ENCODE measurements around the gene TRIM50. TPM values are rescaled to one million over a fixed set of nuclear protein-coding genes. Genes with fewer than 3 reads are reported as not detected.
"Not testable (repeated sequence)": the region's sequence is repeated elsewhere in the genome, so short reads cannot be mapped to it uniquely, and the experiment has no call there.

The TRIM50 gene
- total and polyA plus RNA-seq, 9 of the 15 experiments (the other 6 are each of a cell fraction or from before 2014, with no cell fraction given) = not detected

DNA sequence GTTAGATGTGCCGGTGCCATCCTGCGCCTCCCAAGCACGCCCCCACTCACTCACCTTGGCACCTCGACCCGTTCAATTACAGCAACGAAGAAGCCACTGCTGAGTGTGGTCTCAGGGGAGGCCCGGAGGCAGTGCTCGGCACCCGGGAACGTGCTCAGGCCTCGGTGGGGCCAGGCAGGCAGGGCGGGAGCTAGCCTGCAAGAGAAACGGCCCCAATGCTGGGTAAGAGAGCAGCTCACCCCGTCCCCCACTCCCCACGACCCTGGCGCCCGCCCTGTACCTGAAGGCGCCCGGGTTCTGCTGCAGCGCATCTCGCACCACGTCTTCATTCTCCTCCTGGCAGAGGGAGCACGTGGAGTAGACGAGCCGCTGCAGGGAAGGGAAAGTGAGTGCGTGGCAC is 24.3 kb downstream of the TRIM50 start (continued):
- 0 out of 2 replicates have a peak, but pooled peaks have one; percentile 20 for TF ChIP-seq POLR2G (IDR thresholded peaks at IDR 0.05; ENCODE audit: low read depth, low read length)

GRCh38 chr7:73302846-73303245 is 25.0 kb downstream of the TRIM50 start:
- FAIRE-seq; H4K20me1 ChIP-seq (replicated peaks; ENCODE audit: control insufficient read depth, insufficient read depth, low read length); CTCF ChIA-PET (ENCODE audit: low intra/inter-chr PET ratio); H3K27ac ChIP-seq (ENCODE audit: extremely low read depth, low read depth, low read length); BruUV-seq (replicated peaks); H3K9me1 ChIP-seq (ENCODE audit: control insufficient read depth, insufficient read depth, low read length); H3K9ac ChIP-seq (ENCODE audit: insufficient read depth in 1 of 2, low read depth in 2 of 2, low read length in 2 of 2); ATAC-seq; H3K27me3 ChIP-seq (ENCODE audit: control insufficient read depth in 2 of 2, insufficient read depth in 2 of 2, low read length in 2 of 2); H3K9me3 ChIP-seq (replicated peaks; ENCODE audit: control insufficient read depth, insufficient read depth, low read depth, low read length); H3K4me1 ChIP-seq (replicated peaks in 1 of 2; ENCODE audit: control insufficient read depth in 2 of 2, insufficient read depth in 2 of 2, low read length in 2 of 2); H2AFZ ChIP-seq (ENCODE audit: low read depth, low read length); DNase-seq (ENCODE audit: extremely low read depth in 1 of 4, low spot score in 3 of 4); in situ Hi-C loops (cut with MboI); H3K4me2 ChIP-seq (ENCODE audit: insufficient read depth, low read length); H3K4me3 ChIP-seq; POLR2A ChIA-PET; intact Hi-C loops (cut with micrococcal nuclease): not testable (repeated sequence)
- peaks cover 46% of the 10 kb centered on the region; the same call in 2 of the 3 replicates for H3K36me3 ChIP-seq (ENCODE audit: control insufficient read depth, insufficient read depth, low read length)
- 94% methylated on average over 8 of the region's 10 CpGs for WGBS (ENCODE audit: insufficient coverage, low coverage, missing lambda C conversion rate)
- H3K79me2 ChIP-seq (ENCODE audit: control insufficient read depth, insufficient read depth, low read length) = peaks cover 15% of the 10 kb centered on the region

GRCh38 chr7:73301108-73301507 is 26.8 kb downstream of the TRIM50 start:
- POLR2A ChIA-PET; H3K9me1 ChIP-seq (ENCODE audit: control insufficient read depth, insufficient read depth, low read length); H3K4me2 ChIP-seq (ENCODE audit: insufficient read depth, low read length); H3K9ac ChIP-seq (ENCODE audit: insufficient read depth in 1 of 2, low read depth in 2 of 2, low read length in 2 of 2); CTCF ChIA-PET (ENCODE audit: low intra/inter-chr PET ratio); DNase-seq (ENCODE audit: extremely low read depth in 1 of 4, low spot score in 3 of 4); in situ Hi-C loops (cut with MboI); H2AFZ ChIP-seq (ENCODE audit: low read depth, low read length); H3K27ac ChIP-seq (ENCODE audit: extremely low read depth, low read depth, low read length); FAIRE-seq; H3K4me1 ChIP-seq (replicated peaks in 1 of 2; ENCODE audit: control insufficient read depth in 2 of 2, insufficient read depth in 2 of 2, low read length in 2 of 2); H3K27me3 ChIP-seq (ENCODE audit: control insufficient read depth in 2 of 2, insufficient read depth in 2 of 2, low read length in 2 of 2); H3K9me3 ChIP-seq (replicated peaks; ENCODE audit: control insufficient read depth, insufficient read depth, low read depth, low read length); intact Hi-C loops (cut with micrococcal nuclease); H4K20me1 ChIP-seq (replicated peaks; ENCODE audit: control insufficient read depth, insufficient read depth, low read length); BruUV-seq (replicated peaks); H3K79me2 ChIP-seq (ENCODE audit: control insufficient read depth, insufficient read depth, low read length); H3K4me3 ChIP-seq: not testable (repeated sequence)
- H3K36me3 ChIP-seq (ENCODE audit: control insufficient read depth, insufficient read depth, low read length) = peaks cover 29% of the 10 kb centered on the region; the same call in 2 of the 3 replicates
- TF ChIP-seq RAD21 (CRISPR knock-in tag; conservative IDR thresholded peaks at IDR 0.05 in 1 of 2, IDR thresholded peaks at IDR 0.05 in 1 of 2) (peak in 1 of 2 experiments; percentile 21; a peak in 2 of 4 replicates), ZBTB33 (CRISPR knock-in tag; IDR thresholded peaks at IDR 0.05) (peak; percentile 42; the same call in 1 of the 2 replicates)
- 77% methylated on average over 3 of the region's 14 CpGs for WGBS (ENCODE audit: insufficient coverage, low coverage, missing lambda C conversion rate)
- peak; percentile 91 for ATAC-seq

- H3K27ac ChIP-seq (ENCODE audit: extremely low read depth, low read depth, low read length); FAIRE-seq; DNase-seq (ENCODE audit: extremely low read depth in 1 of 4, low spot score in 3 of 4); H3K79me2 ChIP-seq (ENCODE audit: control insufficient read depth, insufficient read depth, low read length); H4K20me1 ChIP-seq (replicated peaks; ENCODE audit: control insufficient read depth, insufficient read depth, low read length); H3K4me2 ChIP-seq (ENCODE audit: insufficient read depth, low read length); H3K9me1 ChIP-seq (ENCODE audit: control insufficient read depth, insufficient read depth, low read length); H3K27me3 ChIP-seq (ENCODE audit: control insufficient read depth in 2 of 2, insufficient read depth in 2 of 2, low read length in 2 of 2); in situ Hi-C loops (cut with MboI); H3K4me1 ChIP-seq (replicated peaks in 1 of 2; ENCODE audit: control insufficient read depth in 2 of 2, insufficient read depth in 2 of 2, low read length in 2 of 2); H3K4me3 ChIP-seq; ATAC-seq; intact Hi-C loops (cut with micrococcal nuclease); CTCF ChIA-PET (ENCODE audit: low intra/inter-chr PET ratio); BruUV-seq (replicated peaks); H3K9ac ChIP-seq (ENCODE audit: insufficient read depth in 1 of 2, low read depth in 2 of 2, low read length in 2 of 2); POLR2A ChIA-PET; H2AFZ ChIP-seq (ENCODE audit: low read depth, low read length); H3K9me3 ChIP-seq (replicated peaks; ENCODE audit: control insufficient read depth, insufficient read depth, low read depth, low read length): not testable (repeated sequence)
- 30% methylated on average over 6 of the region's 12 CpGs for WGBS (ENCODE audit: insufficient coverage, low coverage, missing lambda C conversion rate)
- H3K36me3 ChIP-seq (ENCODE audit: control insufficient read depth, insufficient read depth, low read length) = peaks cover 20% of the 10 kb centered on the region; the same call in 2 of the 3 replicates
Measured at GRCh38 chr7:73299812-73300211, 28.1 kb downstream of the TRIM50 start.
